GM19468 (cell line): Measurements from ENCODE around the gene PIK3R3.

Experiments
- ATAC-seq: cut with Tn5 transposase; IDR thresholded peaks from one replicate; pipeline ENCODE4 v1.9.1; 2021; ENCODE audit warnings: mild to moderate bottlenecking, moderate library complexity, moderate number of reproducible peaks; ENCODE audit not compliant: unreplicated experiment; ENCODE audit errors: extremely low read depth

PIK3R3 gene

DNA sequence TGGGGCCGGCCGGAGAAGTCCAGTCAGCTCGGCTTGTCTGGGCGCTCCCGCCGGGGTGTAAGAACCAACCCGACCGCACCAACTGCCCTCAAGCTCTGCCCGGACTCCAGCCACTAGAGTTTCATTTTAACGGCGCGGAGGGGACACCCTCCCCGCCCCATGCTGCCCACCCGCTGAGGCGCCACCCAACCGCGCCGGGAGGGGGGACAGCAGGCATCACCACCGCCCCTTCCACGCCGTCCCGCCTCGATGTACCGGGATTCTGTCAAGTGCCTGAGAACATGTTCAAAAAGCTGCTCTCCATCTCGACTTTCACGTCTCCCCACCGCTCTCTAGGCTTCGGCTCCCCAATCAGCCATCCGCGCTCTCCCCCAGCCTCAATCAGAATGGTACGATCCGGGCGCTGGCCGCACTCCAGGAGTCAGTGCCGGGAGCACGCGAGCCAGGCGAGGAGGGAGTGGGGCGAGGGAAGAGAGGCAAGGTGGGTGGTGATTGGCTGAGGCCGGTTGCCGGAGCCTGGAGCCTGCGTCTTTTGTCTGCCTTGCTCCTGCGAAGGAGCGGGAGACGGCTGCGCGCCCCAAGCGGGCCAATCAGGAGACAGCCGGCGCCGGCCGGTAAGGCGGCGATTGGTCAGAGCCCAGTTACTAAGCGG is at the start of gene PIK3R3:
Gene PIK3R3, minus strand, starts transcription at position 101 of the 652 bp plus-strand sequence. CDS start 677 bp downstream, outside the sequence.
- ATAC-seq: peak; percentile 81

DNA sequence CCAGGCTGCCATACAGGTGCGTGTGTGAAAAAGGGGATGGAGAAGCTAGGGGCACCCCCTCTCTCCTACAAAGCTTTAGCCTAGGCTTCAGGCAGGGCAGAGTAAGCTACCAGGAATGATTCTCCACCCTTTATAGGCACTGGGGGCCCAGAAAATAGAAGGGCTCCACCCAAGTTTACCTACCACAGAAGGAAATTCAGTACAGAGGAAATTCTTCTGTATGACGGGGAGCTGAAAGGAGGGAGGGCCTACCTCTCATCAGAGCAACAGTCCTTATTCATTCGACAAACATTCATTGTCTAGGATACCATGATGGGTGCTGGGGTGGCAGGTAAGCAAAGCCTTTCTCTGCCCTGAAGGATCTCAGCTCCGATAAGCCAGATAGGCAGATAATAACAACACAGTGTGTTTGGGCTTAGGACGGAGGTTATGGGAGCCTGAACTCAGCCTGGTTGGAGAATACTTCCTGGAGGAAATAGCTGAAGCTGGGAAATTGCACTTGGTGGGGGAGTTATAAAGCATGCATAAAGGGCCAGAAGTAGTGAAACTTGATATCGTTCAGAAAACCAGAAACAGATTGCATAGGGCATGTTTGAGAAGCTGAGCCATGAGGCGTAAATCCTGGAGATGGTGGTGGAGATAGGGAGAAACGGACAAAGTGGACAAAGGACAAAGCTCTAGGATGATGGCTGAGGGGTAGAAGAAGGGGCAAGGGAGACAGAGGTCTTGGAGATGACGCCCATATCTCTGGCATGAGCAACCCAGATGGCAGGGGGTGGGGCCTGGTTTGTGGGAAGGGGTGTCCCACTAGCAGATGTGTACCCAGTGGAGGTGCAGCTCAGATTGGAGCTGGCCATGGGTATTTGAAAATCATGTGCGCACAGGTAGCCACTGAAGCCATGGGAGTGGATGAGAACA is 49.2 kb upstream of the PIK3R3 start:
- ATAC-seq: no peak

DNA sequence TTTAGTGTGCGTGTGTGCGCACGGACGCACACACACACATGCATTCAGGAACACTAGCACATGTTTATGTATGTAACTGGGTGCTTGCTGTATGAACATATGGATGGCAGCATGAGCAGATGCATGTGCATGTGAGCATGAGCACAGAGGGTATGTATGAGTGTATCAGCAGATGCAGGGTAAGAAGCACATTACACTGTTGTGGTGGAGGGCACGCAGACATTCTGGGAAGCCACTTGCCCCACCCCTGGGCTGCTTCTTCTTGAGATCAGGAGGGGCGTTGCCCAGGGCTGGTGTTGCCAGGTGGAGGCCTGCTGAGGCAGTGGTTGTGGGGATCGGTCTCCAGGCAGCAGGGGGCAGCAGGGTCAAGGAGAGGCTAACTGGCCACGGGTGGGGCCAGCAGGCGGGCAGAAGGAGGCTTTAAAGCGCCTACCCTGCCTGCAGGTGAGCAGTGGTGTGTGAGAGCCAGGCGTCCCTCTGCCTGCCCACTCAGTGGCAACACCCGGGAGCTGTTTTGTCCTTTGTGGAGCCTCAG is 47.7 kb upstream of the PIK3R3 start:
- no peak for ATAC-seq

DNA sequence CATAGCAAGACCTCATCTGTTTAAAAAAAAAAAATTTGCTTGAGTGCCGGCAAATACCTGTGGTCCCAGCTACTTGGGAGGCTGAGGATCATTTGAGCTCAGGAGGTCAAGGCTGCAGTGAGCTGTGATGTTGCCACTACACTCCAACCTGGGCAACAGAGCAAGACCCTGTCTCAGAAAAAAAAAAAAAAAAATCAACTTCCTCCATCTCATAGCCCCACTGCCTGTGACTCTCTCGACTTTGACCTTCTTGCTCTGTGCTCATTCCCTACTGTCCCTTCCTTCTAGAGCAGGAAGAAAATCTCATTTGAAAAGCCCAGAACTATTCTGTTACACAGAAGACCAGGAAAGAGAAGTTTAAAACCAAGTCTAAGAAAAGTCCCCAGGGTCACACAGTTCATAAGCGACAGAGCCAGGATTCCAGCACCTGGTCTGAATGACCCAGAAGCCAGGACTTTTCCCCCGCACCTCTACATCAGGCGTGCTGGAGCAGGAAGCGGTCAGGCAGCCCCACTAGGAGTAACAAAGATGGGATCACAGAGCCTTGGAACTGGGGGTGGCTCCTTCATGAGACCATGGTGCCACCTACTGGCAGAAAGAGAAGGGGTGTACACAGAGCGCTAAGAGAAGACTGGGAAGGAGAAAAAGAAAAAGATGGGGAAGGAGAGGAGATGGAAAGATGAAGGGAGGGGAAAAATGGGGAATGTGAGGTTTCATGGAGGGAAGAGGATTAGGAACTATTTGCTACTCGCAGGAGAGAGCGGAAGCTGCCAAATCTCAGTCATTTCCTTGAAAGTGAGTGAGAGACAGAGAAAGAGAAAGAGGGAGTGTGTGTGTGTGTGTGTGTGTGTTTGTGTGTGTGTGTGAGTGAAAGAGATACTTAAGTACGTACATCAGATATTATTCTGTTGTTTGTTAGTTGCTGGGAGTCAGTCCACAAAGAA is 47.0 kb upstream of the PIK3R3 start:
- no peak for ATAC-seq

DNA sequence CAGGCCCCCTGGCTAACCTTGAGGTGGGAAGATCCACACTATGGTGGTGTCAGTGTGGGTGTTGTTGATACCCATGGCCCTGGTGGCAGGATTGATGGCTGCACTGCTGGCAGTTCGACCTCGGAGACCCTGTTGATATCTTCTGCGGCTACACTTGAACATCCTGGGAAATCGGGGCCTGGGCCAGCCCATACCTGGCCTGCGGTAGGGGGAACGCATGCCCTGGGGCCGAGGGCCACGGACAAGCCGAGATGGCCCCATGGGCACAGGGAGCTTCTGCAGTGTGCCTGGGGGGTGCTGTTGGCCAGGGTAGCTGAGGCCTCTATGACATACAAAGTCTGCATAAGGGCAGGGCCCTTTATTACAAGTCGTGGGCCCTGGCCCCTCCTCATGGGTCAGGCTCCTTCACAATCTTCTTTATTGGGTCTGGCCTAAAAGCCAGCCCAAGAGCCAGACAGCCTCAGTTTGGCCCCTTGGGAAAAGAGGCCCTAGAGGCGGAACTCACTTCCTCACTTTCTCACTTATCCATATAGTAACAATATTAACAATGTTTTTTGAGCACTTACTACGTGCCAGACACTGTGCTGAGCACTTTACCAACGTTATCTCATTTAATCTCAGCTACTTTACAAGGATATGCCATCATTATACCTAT is 43.9 kb upstream of the PIK3R3 start, which contains the start of gene P3R3URF:
Gene P3R3URF, minus strand, starts transcription at position 278 of the 655 bp plus-strand sequence. Its CDS starts 17 bp downstream, at position 261.
- no peak for ATAC-seq

DNA sequence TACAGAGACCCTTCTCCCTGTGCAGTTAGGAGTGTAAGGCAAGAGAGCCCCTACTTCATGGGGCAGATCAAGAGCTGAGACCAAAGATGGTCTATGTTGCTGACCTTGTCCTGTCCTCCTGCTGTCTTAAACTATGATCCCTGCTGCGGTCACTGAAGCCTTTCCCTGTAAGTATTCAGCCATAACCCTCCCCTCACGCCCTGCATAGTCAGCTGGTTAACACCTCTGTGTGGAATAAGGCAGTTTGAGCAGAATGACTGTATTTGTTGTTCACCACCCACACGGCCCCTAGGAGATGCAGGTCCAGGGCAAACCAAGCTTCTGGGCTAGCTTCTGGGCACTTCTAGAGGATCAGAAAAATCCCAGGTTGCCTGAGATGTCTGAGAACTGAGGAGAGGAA is 42.8 kb upstream of the PIK3R3 start:
- ATAC-seq: no peak

DNA sequence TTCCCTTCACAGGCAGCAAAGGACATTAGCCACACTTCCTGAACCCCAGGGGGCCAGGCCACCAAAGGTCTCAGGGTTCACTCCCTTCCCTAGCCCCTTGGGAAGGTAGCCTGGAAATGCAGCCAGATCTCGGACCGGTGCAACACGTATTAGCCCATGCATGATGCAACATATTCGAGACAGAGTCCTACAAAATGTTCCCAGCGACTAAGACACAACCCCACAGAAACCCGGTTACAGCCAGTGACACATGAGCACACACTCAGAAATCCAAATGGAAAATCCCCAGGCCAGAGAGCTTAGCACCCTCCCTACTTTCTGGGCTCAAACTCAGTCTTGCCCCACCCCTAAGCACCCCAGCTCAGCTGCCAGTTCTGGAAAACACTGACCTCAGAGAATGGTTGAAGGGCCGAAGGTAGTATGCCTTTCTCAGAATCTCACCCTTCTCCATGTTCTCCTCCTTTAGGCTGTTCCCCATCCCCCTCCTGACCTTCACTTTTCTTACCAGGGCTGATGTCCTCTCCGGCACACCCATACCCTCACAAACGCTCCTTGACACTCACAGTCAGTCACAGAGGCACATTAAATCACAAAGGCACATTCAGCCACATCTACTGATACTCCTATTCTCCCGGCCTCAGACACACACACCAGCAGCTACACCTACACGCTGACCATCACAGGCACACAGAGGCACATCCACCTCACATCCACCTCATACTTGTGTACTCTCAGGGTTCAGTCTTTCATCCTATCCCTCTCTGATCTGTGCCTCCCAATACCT is 42.2 kb upstream of the PIK3R3 start, which contains the start of gene TSPAN1:
Gene TSPAN1, plus strand, starts transcription at position 640 of the 784 bp plus-strand sequence. CDS start 6,021 bp downstream, outside the sequence.
- ATAC-seq: no peak

DNA sequence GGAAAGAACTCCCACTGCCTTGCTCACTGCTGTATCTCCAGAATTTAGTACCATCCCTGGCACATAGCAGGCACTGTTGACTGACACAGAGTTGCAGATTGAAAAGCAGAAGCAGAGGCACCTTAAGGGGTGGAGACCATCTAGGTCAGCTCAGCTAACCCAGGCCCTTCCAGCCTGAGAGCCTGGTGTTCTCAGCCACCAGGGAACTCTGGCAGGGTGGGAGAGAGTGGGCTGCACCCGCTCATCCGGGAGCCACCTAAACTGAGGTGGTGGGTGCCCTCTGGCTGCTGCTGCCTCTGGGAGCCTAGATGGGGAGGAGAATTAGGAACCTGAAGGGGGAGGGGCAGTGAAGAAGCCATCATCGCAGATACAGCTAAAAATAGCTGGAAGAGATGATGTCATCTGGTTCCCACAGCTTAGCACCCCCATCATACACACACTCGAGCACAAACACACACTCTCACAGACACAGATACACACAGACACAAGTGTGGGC is 41.0 kb upstream of the PIK3R3 start:
- no peak for ATAC-seq

DNA sequence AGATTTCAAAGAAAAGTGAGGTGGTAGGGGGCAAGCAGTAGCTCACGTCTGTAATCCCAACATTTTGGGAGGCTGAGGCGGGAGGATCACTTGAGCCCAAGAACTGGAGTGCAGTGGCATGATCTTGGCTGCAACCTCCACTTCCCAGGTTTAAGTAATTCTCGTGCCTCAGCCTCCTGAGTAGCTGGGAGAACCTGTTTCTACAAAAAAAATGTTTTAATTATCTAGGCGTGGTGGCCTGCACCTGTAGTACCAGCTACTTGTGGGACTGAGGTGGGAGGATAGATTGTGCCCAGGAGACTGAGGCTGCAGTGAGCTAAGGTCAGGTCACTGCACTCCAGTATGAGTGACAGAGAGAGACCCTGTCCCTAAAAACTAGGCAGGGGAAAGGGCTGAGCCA is 39.9 kb upstream of the PIK3R3 start:
- no peak for ATAC-seq

DNA sequence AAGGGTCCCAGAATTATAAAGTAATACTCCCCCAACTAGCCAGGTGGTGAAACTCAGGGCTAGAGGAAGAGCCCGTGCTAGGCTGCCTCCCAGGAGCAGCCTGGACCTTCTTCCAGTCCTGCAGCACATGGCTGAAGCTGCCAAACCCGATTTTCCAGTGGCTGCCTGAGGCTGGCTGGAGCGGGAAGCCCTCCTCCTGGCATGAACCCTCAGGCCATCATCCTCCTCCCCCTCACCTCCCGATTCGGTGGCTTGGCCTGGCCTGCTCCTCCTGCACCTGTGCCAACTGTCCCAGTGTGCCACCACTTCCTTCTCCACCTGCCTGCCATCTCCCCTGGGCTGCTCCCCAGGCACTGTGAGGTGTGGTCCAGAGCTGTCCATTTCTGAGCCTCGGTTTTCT is 39.4 kb upstream of the PIK3R3 start:
- no peak for ATAC-seq

DNA sequence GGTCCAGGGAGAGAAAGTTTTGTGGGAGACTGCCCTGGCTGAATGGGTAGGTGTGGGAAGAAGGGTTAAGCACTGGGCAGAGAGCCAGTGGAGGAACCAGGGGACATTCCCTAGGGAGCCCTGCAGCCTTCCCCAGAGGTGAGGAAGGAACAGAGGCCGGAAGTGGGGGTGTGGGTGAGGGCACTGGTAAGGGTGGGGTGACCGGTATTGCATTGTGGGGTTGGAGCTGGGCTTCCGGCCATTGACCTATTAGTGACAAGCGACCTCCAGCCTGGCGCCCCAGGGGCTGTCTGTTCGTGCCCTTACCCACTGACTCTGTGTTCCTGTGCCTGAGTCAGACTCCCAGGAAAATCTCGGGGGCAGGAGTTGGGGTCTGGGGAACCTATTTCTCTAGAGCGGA is 38.9 kb upstream of the PIK3R3 start:
- ATAC-seq: no peak

DNA sequence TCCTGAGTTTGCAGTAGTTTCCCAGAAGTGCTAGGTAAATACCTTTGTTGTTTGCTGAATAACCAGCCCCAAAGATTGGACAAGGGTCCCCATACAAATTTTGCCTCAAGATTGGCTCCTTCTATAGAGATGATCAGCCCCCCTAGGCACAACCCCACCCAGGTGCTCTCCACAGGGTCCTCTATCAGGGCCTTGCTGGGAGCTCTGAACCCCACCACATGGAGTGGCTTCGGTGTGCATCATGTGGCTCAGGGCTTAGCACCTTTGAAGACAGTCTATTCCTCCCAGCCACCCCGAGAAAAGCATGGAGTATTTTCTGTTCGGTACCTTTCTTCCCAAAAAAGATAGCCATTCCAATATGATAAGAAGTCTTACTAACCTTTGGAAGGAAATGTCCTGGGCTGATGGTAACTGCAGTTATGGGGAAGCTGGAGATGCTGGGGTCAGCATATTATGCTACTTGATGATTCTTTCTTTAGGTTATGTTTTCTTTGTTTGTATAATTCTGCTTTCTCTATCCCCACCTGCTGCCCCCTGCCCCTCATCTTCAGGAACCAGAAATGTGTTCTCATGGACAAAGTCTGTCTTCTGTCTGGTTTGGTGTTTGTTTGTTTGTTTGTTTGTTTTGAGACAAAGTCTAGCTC is 37.5 kb upstream of the PIK3R3 start:
- no peak for ATAC-seq

DNA sequence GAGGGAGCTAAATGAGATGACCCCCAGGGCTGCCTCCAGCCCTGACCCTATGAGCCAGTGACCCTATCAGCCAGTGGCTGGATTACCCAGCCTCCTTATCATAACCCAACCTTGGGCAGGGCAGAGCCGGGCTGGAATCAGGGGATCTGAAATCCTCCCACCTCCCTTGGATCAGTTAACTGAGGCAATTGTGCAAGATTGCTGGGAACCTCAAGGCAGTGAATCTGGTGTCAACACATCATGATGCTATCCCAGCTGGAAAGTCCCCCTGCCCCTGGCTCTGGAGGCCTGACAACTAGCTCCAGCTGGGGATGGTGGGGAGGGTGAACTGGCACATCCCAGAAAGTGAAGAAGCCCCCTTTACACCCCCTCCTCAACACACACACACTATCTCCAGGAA is 36.0 kb upstream of the PIK3R3 start:
- ATAC-seq: no peak

DNA sequence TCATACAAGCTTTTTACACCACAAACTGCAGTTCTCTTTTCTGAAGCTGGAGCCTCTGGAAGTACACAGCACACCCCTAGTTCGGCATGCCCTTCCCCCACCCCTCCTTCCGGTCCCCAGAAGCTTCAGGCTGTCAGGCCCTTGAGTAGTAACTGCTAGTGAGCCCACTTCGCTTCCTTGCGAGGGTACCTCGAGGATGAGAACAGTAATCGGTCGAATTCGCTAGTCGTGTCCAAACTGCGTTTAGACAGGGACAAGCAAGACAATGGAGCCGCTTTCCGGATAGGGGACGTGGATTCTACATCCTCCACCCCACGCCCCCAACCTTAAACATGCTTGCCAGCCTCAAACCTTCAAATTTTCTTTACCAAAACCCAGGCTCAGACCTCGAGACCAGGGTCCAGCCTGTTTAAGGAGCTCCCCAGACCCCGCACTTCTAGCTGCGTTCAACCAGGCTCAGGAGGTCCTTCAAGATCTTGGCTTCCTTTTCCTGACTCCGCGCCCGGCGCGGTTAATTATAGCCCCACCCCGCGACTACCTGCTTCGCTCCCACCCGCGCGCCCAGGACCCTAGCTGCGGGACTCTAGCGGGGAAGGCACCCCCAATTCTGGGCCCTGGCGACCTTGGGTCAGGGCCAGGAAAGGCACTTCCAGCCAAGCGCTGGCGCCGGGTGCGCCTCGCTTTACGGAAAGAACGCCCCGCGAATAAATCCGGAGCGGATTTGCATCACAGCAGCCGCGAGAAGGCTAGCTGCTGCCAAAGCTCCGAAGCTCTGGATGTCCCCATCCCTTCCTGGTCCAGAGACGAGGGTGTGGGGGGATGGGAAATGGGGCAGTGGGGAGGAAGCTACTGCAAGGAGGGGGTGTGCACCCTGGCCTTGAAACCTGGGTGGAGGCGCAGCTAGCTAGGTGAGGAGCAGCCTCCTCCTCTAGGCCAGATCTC is 34.4 kb upstream of the PIK3R3 start:
- no peak for ATAC-seq

DNA sequence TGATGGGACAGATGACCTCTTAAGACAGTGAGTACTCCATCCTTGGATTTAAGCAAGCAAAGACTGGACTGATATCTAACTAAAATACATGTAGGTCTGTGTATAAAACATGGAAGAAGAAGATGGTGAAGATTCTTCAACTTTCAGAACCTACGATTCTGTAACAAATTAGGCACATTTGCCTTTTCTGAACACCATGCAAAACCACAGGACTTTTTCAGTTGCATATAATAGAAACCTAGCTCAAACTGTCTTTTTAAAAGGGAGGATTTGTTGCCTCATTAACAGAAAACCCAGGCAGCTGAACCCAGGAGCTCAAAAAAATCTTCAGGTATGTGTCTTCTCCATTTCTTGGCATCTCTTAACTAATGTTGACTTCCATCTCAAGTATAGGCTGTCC is 27.8 kb upstream of the PIK3R3 start:
- no peak for ATAC-seq

DNA sequence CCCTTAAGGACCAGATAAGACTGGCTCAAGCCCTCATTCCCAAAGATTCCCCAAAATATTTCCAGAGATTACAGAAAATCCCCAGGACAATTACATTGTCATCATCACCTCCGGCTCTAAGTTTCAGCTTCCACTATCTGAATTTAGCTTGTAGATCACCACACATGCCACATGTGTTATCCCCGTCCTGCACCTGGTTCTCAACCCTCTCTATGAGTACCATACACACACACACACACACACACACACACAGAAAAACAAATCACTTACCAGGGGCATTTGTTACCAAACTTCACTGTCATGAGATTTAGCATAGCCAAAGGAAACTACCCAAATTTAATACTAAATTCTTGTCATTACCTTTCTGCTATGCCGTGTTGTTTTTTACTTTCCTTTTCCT is 27.1 kb upstream of the PIK3R3 start:
- no peak for ATAC-seq
